Retinal pigment epithelial cell (primary cell): Measurements from ENCODE around the gene VIT.
"Not testable (repeated sequence)": the region's sequence is repeated elsewhere in the genome, so short reads cannot be mapped to it uniquely, and the experiment has no call there.

Source experiments
- DNase-seq: peaks from one replicate; pipeline ENCODE4 v3.0.0-alpha.2; 2010; ENCODE audit warnings: low read depth
- H3K4me3 ChIP-seq: 2 replicates; pipeline ENCODE4 v1.5.1; 2011; ENCODE audit warnings: mild to moderate bottlenecking, low read length, control low read depth, moderate library complexity
- CTCF ChIP-seq: conservative IDR thresholded peaks from 2 replicates; pipeline ENCODE4 v1.5.1; 2011; ENCODE audit warnings: low read depth, low read length, control low read depth, inconsistent platforms

Gene VIT

GRCh38 chr2:36677996-36678605, 18.4 kb upstream of the VIT start:
- H3K4me3 ChIP-seq: no peak overlapping the region
- TF ChIP-seq CTCF: no peak
- DNase-seq: no peak

- no peak for TF ChIP-seq CTCF
- no peak for DNase-seq
- no peak overlapping the region for H3K4me3 ChIP-seq
Observed at GRCh38 chr2:36678856-36679255, 17.7 kb upstream of the VIT start.

GRCh38 chr2:36680012-36680411, 16.5 kb upstream of the VIT start:
- DNase-seq: no peak
- TF ChIP-seq CTCF: no peak
- no peak overlapping the region for H3K4me3 ChIP-seq

GRCh38 chr2:36682562-36682961, 13.9 kb upstream of the VIT start:
- no peak for DNase-seq
- TF ChIP-seq CTCF: no peak
- no peak overlapping the region for H3K4me3 ChIP-seq

- H3K4me3 ChIP-seq: no peak overlapping the region
- no peak for DNase-seq
- no peak for TF ChIP-seq CTCF
Observed at GRCh38 chr2:36683002-36683401, 13.5 kb upstream of the VIT start.

GRCh38 chr2:36688291-36688690, 8.2 kb upstream of the VIT start:
- not testable (repeated sequence) for H3K4me3 ChIP-seq, DNase-seq

- H3K4me3 ChIP-seq, DNase-seq: not testable (repeated sequence)
Observed at GRCh38 chr2:36689013-36689412, 7.5 kb upstream of the VIT start.

- no peak for DNase-seq
- TF ChIP-seq CTCF: no peak
- H3K4me3 ChIP-seq: no peak overlapping the region
Observed at GRCh38 chr2:36692121-36692520, 4.4 kb upstream of the VIT start.
